Karpas-422 (cell line): Measurements from ENCODE around the gene WSB1. TPM values are rescaled to one million over a fixed set of nuclear protein-coding genes. Genes with fewer than 3 reads are reported as not detected.

Source experiments
- DNase-seq: peaks from one replicate; pipeline ENCODE4 v3.0.0-alpha.2; 2015
- H2AFZ ChIP-seq: fragments of 200-600 bp; sonication (generic); 2 replicates; pipeline ENCODE4 v1.6.1; 2014; ENCODE audit warnings: antibody characterized with exemption, low read length, mixed read lengths
- H3K27ac ChIP-seq: fragments of 200-600 bp; sonication (generic); 2 replicates; pipeline ENCODE4 v1.5.1; 2014; ENCODE audit warnings: mild to moderate bottlenecking, low read length, moderate library complexity
- H3K27me3 ChIP-seq: fragments of 200-600 bp; sonication (generic); 2 replicates; pipeline ENCODE4 v1.6.1; 2014; ENCODE audit warnings: low read length, mixed read lengths
- H3K36me3 ChIP-seq: fragments of 200-600 bp; sonication (generic); 2 replicates; pipeline ENCODE4 v1.6.1; 2014; ENCODE audit warnings: low read length, mixed read lengths; ENCODE audit not compliant: insufficient read depth
- H3K4me1 ChIP-seq: fragments of 200-600 bp; sonication (generic); 2 replicates; pipeline ENCODE4 v1.6.1; 2014; ENCODE audit warnings: mild to moderate bottlenecking, low read length, mixed read lengths
- H3K4me2 ChIP-seq: fragments of 200-600 bp; sonication (generic); 2 replicates; pipeline ENCODE4 v1.6.1; 2014; ENCODE audit warnings: low read length, low read depth, mild to moderate bottlenecking; ENCODE audit not compliant: poor library complexity, severe bottlenecking
- H3K4me3 ChIP-seq: fragments of 200-600 bp; sonication (generic); 2 replicates; pipeline ENCODE4 v1.5.1; 2014; ENCODE audit warnings: mild to moderate bottlenecking, antibody characterized with exemption, low read length, mixed read lengths
- H3K79me2 ChIP-seq: fragments of 200-600 bp; sonication (generic); 2 replicates; pipeline ENCODE4 v1.6.1; 2014; ENCODE audit warnings: mild to moderate bottlenecking, low read length, mixed read lengths
- H3K9ac ChIP-seq: fragments of 200-600 bp; sonication (generic); 2 replicates; pipeline ENCODE4 v1.6.0; 2014; ENCODE audit warnings: low read length
- H3K9me2 ChIP-seq: fragments of 200-600 bp; sonication (generic), shearing (Covaris generic); replicated peaks from 2 replicates; pipeline ENCODE4 v1.6.0; 2014; ENCODE audit warnings: mild to moderate bottlenecking, low read length, moderate library complexity; ENCODE audit not compliant: insufficient read depth
- H3K9me3 ChIP-seq: fragments of 300-700, 200-600 bp; sonication (generic); 2 replicates; pipeline ENCODE4 v1.6.1; 2014; ENCODE audit warnings: low read length, mixed read lengths
- H4K20me1 ChIP-seq: fragments of 200-600 bp; sonication (generic); 2 replicates; pipeline ENCODE4 v1.6.1; 2014; ENCODE audit warnings: mild to moderate bottlenecking, antibody characterized with exemption, low read length, low read depth; ENCODE audit not compliant: insufficient read depth
- total RNA-seq: library from RNA; depleted of rRNA; stranded (reverse); fragments of >200 nt; shearing (Covaris generic); gene quantifications from 2 replicates; pipeline ENCODE4 v1.2.3, GENCODE V29; 2014; ENCODE audit warnings: low replicate concordance

The WSB1 gene
- total RNA-seq, 1 experiment from 2014 or later, result 128 TPM

GRCh38 chr17:27345141-27345904, 51.4 kb downstream of the WSB1 start:
- Histone ChIP-seq H3K27ac (no peak overlapping the region), H3K9ac (no peak overlapping the region)

GRCh38 chr17:27346228-27346899, 52.5 kb downstream of the WSB1 start:
- Histone ChIP-seq H3K36me3 (no peaks in the 10 kb centered on the region), H2AFZ (no peak overlapping the region)

More at GRCh38 chr17:27345141-27345904, 51.4 kb downstream of the WSB1 start:
- no peaks in the 10 kb centered on the region; the same call in 1 of the 2 replicates for H3K27me3 ChIP-seq
- no peaks in the 10 kb centered on the region for H3K79me2 ChIP-seq
- no peak overlapping the region for H3K4me3 ChIP-seq
- H3K36me3 ChIP-seq, result no peaks in the 10 kb centered on the region
- H2AFZ ChIP-seq, result no peak overlapping the region
- DNase-seq, result no peak
- H3K4me2 ChIP-seq, result no peak overlapping the region
- no peaks in the 10 kb centered on the region for H4K20me1 ChIP-seq
- no peaks in the 10 kb centered on the region for H3K9me3 ChIP-seq
- H3K4me1 ChIP-seq, result peaks cover 72% of the 10 kb centered on the region
- H3K9me2 ChIP-seq, result no peaks in the 10 kb centered on the region

GRCh38 chr17:27348196-27348595, 54.3 kb downstream of the WSB1 start:
- no peak for DNase-seq
- H3K4me2 ChIP-seq, result peak overlapping the region; percentile 77
- H3K4me3 ChIP-seq, result peak overlapping the region; percentile 66; the same call in 1 of the 2 replicates

More at GRCh38 chr17:27346228-27346899, 52.5 kb downstream of the WSB1 start:
- Histone ChIP-seq H3K27ac (peak overlapping the region; percentile 33), H3K9me2 (no peaks in the 10 kb centered on the region), H3K9ac (0 out of 2 replicates have a peak overlapping the region, but pooled peaks have one; percentile 8), H3K4me3 (no peak overlapping the region), H3K27me3 (no peaks in the 10 kb centered on the region; the same call in 1 of the 2 replicates), H3K9me3 (no peaks in the 10 kb centered on the region), H3K4me2 (peak overlapping the region; percentile 44), H3K4me1 (peaks cover 63% of the 10 kb centered on the region), H4K20me1 (no peaks in the 10 kb centered on the region), H3K79me2 (no peaks in the 10 kb centered on the region)
- DNase-seq, result peak; percentile 76

GRCh38 chr17:27349540-27350021, 55.7 kb downstream of the WSB1 start:
- Histone ChIP-seq H2AFZ (no peak overlapping the region; the same call in 1 of the 2 replicates), H3K9ac (peak overlapping the region; percentile 69), H3K9me3 (no peaks in the 10 kb centered on the region), H3K27ac (no peak overlapping the region), H3K4me1 (peaks cover 57% of the 10 kb centered on the region), H3K27me3 (no peaks in the 10 kb centered on the region), H3K4me2 (peak overlapping the region; percentile 77), H3K4me3 (peak overlapping the region; percentile 66), H3K9me2 (no peaks in the 10 kb centered on the region), H4K20me1 (no peaks in the 10 kb centered on the region; the same call in 1 of the 2 replicates), H3K36me3 (no peaks in the 10 kb centered on the region), H3K79me2 (no peaks in the 10 kb centered on the region)
- DNase-seq, result no peak

More at GRCh38 chr17:27348196-27348595, 54.3 kb downstream of the WSB1 start:
- Histone ChIP-seq H3K27ac (no peak overlapping the region), H3K9me2 (no peaks in the 10 kb centered on the region), H3K79me2 (no peaks in the 10 kb centered on the region), H2AFZ (no peak overlapping the region), H3K9me3 (no peaks in the 10 kb centered on the region), H3K36me3 (no peaks in the 10 kb centered on the region), H3K4me1 (peaks cover 53% of the 10 kb centered on the region), H4K20me1 (no peaks in the 10 kb centered on the region; the same call in 1 of the 2 replicates), H3K9ac (0 out of 2 replicates have a peak overlapping the region, but pooled peaks have one; percentile 69), H3K27me3 (no peaks in the 10 kb centered on the region; the same call in 1 of the 2 replicates)

- H4K20me1 ChIP-seq, result no peaks in the 10 kb centered on the region; the same call in 1 of the 2 replicates
- no peak overlapping the region for H3K9ac ChIP-seq
- no peaks in the 10 kb centered on the region for H3K36me3 ChIP-seq
- H3K9me3 ChIP-seq, result no peaks in the 10 kb centered on the region
- no peaks in the 10 kb centered on the region for H3K27me3 ChIP-seq
- H3K79me2 ChIP-seq, result no peaks in the 10 kb centered on the region
- H3K4me2 ChIP-seq, result no peak overlapping the region
- no peak overlapping the region for H3K27ac ChIP-seq
- no peak for DNase-seq
- no peak overlapping the region for H3K4me3 ChIP-seq
- no peaks in the 10 kb centered on the region for H3K9me2 ChIP-seq
- no peak overlapping the region for H2AFZ ChIP-seq
- H3K4me1 ChIP-seq, result peaks cover 39% of the 10 kb centered on the region
These were observed 57.8 kb downstream of the WSB1 start for GRCh38 chr17:27351759-27352158.

GRCh38 chr17:27352448-27353032, 58.6 kb downstream of the WSB1 start:
- no peaks in the 10 kb centered on the region for H3K9me2 ChIP-seq
- no peak overlapping the region for H3K27ac ChIP-seq
- H3K4me3 ChIP-seq, result peak overlapping the region; percentile 96
- H2AFZ ChIP-seq, result no peak overlapping the region
- no peak for DNase-seq
- H3K27me3 ChIP-seq, result no peaks in the 10 kb centered on the region
- H3K4me2 ChIP-seq, result peak overlapping the region; percentile 90
- no peaks in the 10 kb centered on the region for H3K36me3 ChIP-seq
- peaks cover 33% of the 10 kb centered on the region for H3K4me1 ChIP-seq
- no peaks in the 10 kb centered on the region for H3K79me2 ChIP-seq
- H4K20me1 ChIP-seq, result no peaks in the 10 kb centered on the region; the same call in 1 of the 2 replicates
- peak overlapping the region; percentile 91 for H3K9ac ChIP-seq
- no peaks in the 10 kb centered on the region for H3K9me3 ChIP-seq

GRCh38 chr17:27353033-27353460, 59.1 kb downstream of the WSB1 start:
- no peaks in the 10 kb centered on the region for H3K79me2 ChIP-seq
- peak overlapping the region; percentile 96 for H3K4me3 ChIP-seq
- H2AFZ ChIP-seq, result peak overlapping the region; percentile 99; the same call in 1 of the 2 replicates
- peak overlapping the region; percentile 91 for H3K9ac ChIP-seq
- no peaks in the 10 kb centered on the region; the same call in 1 of the 2 replicates for H4K20me1 ChIP-seq
- DNase-seq, result no peak
- H3K9me3 ChIP-seq, result no peaks in the 10 kb centered on the region
- no peaks in the 10 kb centered on the region for H3K36me3 ChIP-seq
- H3K27me3 ChIP-seq, result no peaks in the 10 kb centered on the region
- H3K27ac ChIP-seq, result no peak overlapping the region
- no peaks in the 10 kb centered on the region for H3K9me2 ChIP-seq
- H3K4me2 ChIP-seq, result peak overlapping the region; percentile 90
- H3K4me1 ChIP-seq, result peaks cover 29% of the 10 kb centered on the region
